ENCODE measurements around the gene FOXJ1.

- TF ChIP-seq, protein P1, sequence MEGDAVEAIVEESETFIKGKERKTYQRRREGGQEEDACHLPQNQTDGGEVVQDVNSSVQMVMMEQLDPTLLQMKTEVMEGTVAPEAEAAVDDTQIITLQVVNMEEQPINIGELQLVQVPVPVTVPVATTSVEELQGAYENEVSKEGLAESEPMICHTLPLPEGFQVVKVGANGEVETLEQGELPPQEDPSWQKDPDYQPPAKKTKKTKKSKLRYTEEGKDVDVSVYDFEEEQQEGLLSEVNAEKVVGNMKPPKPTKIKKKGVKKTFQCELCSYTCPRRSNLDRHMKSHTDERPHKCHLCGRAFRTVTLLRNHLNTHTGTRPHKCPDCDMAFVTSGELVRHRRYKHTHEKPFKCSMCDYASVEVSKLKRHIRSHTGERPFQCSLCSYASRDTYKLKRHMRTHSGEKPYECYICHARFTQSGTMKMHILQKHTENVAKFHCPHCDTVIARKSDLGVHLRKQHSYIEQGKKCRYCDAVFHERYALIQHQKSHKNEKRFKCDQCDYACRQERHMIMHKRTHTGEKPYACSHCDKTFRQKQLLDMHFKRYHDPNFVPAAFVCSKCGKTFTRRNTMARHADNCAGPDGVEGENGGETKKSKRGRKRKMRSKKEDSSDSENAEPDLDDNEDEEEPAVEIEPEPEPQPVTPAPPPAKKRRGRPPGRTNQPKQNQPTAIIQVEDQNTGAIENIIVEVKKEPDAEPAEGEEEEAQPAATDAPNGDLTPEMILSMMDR (IDR thresholded peaks at IDR 0.05) = no peak
- TF ChIP-seq POLR2A (IDR thresholded peaks at IDR 0.05) = no peak
Measured at GRCh38 chr17:76137001-76137350, 4.1 kb downstream of the FOXJ1 start.
